HG03280 (cell line): ENCODE data around the gene LEF1.
"Not testable (repeated sequence)": the region's sequence is repeated elsewhere in the genome, so short reads cannot be mapped to it uniquely, and the experiment has no call there.

Experiments
- ATAC-seq: cut with Tn5 transposase; IDR thresholded peaks from one replicate; pipeline ENCODE4 v1.9.1; 2021; ENCODE audit warnings: mild to moderate bottlenecking, moderate library complexity; ENCODE audit not compliant: unreplicated experiment

Gene LEF1

GRCh38 chr4:108070775-108071174, 98.0 kb downstream of the LEF1 start:
- ATAC-seq = no peak

GRCh38 chr4:108068442-108068841, 100.3 kb downstream of the LEF1 start:
- ATAC-seq = no peak

- no peak for ATAC-seq
These were observed 107.9 kb downstream of the LEF1 start for GRCh38 chr4:108060686-108061321.

- ATAC-seq = no peak
These were observed 108.6 kb downstream of the LEF1 start for GRCh38 chr4:108060164-108060563.

- no peak for ATAC-seq
These were observed 109.9 kb downstream of the LEF1 start for GRCh38 chr4:108058685-108059440.

- no peak for ATAC-seq
These were observed 112.3 kb downstream of the LEF1 start for GRCh38 chr4:108056418-108056817.

GRCh38 chr4:108055787-108056186, 112.9 kb downstream of the LEF1 start:
- ATAC-seq = no peak

- no peak for ATAC-seq
These were observed 114.6 kb downstream of the LEF1 start for GRCh38 chr4:108054025-108054638.

GRCh38 chr4:108053251-108053711, 115.5 kb downstream of the LEF1 start:
- peak; percentile 65 for ATAC-seq

- no peak for ATAC-seq
These were observed 116.1 kb downstream of the LEF1 start for GRCh38 chr4:108052558-108053120.

- no peak for ATAC-seq
These were observed 117.4 kb downstream of the LEF1 start for GRCh38 chr4:108051343-108051742.

GRCh38 chr4:108050166-108051111, 118.3 kb downstream of the LEF1 start:
- not testable (repeated sequence) for ATAC-seq

- no peak for ATAC-seq
These were observed 119.3 kb downstream of the LEF1 start for GRCh38 chr4:108049406-108049805.

GRCh38 chr4:108048997-108049396, 119.7 kb downstream of the LEF1 start:
- no peak for ATAC-seq

- no peak for ATAC-seq
These were observed 120.6 kb downstream of the LEF1 start for GRCh38 chr4:108048157-108048556.

- ATAC-seq = no peak
These were observed 121.5 kb downstream of the LEF1 start for GRCh38 chr4:108047199-108047598.

GRCh38 chr4:108045687-108046024, 123.1 kb downstream of the LEF1 start:
- no peak for ATAC-seq

- ATAC-seq = no peak
These were observed 123.6 kb downstream of the LEF1 start for GRCh38 chr4:108044951-108045686.

- ATAC-seq = no peak
These were observed 125.2 kb downstream of the LEF1 start for GRCh38 chr4:108043526-108043925.

GRCh38 chr4:108042927-108043326, 125.8 kb downstream of the LEF1 start:
- no peak for ATAC-seq
